Measurements from ENCODE around the gene KRTAP5-7.

DNA sequence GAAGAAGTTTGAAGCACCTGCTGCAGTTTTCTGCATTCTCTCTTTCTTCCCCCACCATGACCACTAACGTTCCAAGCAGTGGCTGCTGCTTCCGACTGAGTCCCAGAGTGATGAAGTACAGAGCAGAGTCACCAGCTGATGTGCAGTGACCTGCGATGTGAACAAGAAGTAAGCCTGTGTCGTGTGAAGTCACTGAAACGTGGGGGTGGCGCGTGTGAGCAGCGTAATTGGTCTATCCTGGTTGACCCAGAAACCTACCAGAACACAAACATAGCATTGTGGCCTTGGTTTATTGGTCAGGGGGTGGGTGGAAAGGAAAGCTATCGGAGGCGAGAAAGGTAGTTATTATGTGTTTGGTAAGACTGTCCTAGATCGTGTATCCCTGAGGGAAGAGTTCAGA, 3.5 kb downstream of the KRTAP5-7 start:
- TF ChIP-seq, protein P1, sequence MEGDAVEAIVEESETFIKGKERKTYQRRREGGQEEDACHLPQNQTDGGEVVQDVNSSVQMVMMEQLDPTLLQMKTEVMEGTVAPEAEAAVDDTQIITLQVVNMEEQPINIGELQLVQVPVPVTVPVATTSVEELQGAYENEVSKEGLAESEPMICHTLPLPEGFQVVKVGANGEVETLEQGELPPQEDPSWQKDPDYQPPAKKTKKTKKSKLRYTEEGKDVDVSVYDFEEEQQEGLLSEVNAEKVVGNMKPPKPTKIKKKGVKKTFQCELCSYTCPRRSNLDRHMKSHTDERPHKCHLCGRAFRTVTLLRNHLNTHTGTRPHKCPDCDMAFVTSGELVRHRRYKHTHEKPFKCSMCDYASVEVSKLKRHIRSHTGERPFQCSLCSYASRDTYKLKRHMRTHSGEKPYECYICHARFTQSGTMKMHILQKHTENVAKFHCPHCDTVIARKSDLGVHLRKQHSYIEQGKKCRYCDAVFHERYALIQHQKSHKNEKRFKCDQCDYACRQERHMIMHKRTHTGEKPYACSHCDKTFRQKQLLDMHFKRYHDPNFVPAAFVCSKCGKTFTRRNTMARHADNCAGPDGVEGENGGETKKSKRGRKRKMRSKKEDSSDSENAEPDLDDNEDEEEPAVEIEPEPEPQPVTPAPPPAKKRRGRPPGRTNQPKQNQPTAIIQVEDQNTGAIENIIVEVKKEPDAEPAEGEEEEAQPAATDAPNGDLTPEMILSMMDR (IDR thresholded peaks at IDR 0.05), result no peak
- TF ChIP-seq EP300 (IDR thresholded peaks at IDR 0.05; ENCODE audit: low read depth), result no peak

All from transverse colon (tissue), 3 donors.